HCT116 (cell line): ENCODE data around the gene PTPN2. TPM values are rescaled to one million over a fixed set of nuclear protein-coding genes. Genes with fewer than 3 reads are reported as not detected.

Experiments used
- ATAC-seq: fragments of 200-7000 bp; cut with Tn5 transposase; 2 replicates; pipeline ENCODE4 v1.9.1; 2020; ENCODE audit warnings: mild to moderate bottlenecking, moderate library complexity
- BruUV-seq: library from RNA; stranded (reverse); fragments of 400-500 nt; replicated peaks from 2 replicates; lab custom pipeline; 2021; lab: Mats Ljungman, UMichigan
- CTCF ChIA-PET: fragments of 300-600 bp; sonication (Branson Sonifier 250); formaldehyde crosslinking; loops from one replicate; lab custom pipeline; 2021; ENCODE audit warnings: antibody characterized with exemption; lab: Charles Lee
- POLR2A ChIA-PET: fragments of 300-600, 350-600 bp; sonication (Branson Sonifier 250); formaldehyde crosslinking; loops from one replicate; lab custom pipeline; 2021; ENCODE audit warnings: antibody characterized with exemption; lab: Charles Lee
- RAD21 ChIA-PET, 2 experiments: fragments of 300-600 bp; sonication (Branson Sonifier 250); formaldehyde crosslinking; loops; one replicate each; lab custom pipeline; 2023; ENCODE audit warnings: low total read pairs in 2 of 2; ENCODE audit not compliant: uncharacterized antibody in 2 of 2, unreplicated experiment in 2 of 2, low non-redundant PET in 1 of 2; lab: Charles Lee
- DNase-seq: peaks from one replicate; pipeline ENCODE4 v3.0.0-alpha.2; 2010; ENCODE audit warnings: low read depth, low spot score
- H2AFZ ChIP-seq: fragments of 200-600 bp; shearing (Covaris generic), sonication (generic); 2 replicates; pipeline ENCODE4 v1.6.1; 2017; ENCODE audit warnings: low read depth, mixed run types, mixed read lengths, antibody characterized with exemption, low read length; ENCODE audit not compliant: poor library complexity, severe bottlenecking
- H3K27ac ChIP-seq: 2 replicates; pipeline ENCODE4 v1.5.1; 2012; ENCODE audit warnings: low read depth, low read length
- H3K27me3 ChIP-seq: fragments of 200-600 bp; sonication (generic); 2 replicates; pipeline ENCODE4 v1.6.1; 2016; ENCODE audit warnings: mixed run types, low read length, mixed read lengths; ENCODE audit not compliant: insufficient read depth
- H3K36me3 ChIP-seq, 2 experiments: fragments of 200-500 bp in 1 of 2; fragments of 200-600 bp in 1 of 2; sonication (Bioruptor generic) in 1 of 2; sonication (generic) in 1 of 2; 2 replicates each; pipeline versions ENCODE4 v1.5.1 to v1.6.1; 2014 to 2016; ENCODE audit warnings: low read length in 2 of 2, inconsistent platforms in 1 of 2, mixed read lengths in 1 of 2, mixed run types in 1 of 2; ENCODE audit not compliant: insufficient read depth in 2 of 2, control insufficient read depth in 1 of 2
- H3K4me1 ChIP-seq, 2 experiments: fragments of 200-600 bp in 1 of 2; sonication (generic) in 1 of 2; 2 replicates each; pipeline versions ENCODE4 v1.5.1 to v1.6.1; 2012 to 2017; ENCODE audit warnings: low read length in 2 of 2, inconsistent platforms in 1 of 2, mild to moderate bottlenecking in 1 of 2, mixed read lengths in 1 of 2, mixed run types in 1 of 2, moderate library complexity in 1 of 2; ENCODE audit not compliant: insufficient read depth in 2 of 2, control insufficient read depth in 1 of 2
- H3K4me2 ChIP-seq: fragments of 200-600 bp; sonication (generic); 2 replicates; pipeline ENCODE4 v1.6.1; 2017; ENCODE audit warnings: mixed run types, low read length, mixed read lengths
- H3K4me3 ChIP-seq, 2 experiments: fragments of 200-600 bp in 1 of 2; sonication (generic) in 1 of 2; replicated peaks in 1 of 2; 2 replicates each; pipeline ENCODE4 v1.5.1; 2011 to 2016; ENCODE audit warnings: low read length in 2 of 2, control low read depth in 1 of 2, low read depth in 1 of 2, mild to moderate bottlenecking in 1 of 2, mixed read lengths in 1 of 2, mixed run types in 1 of 2
- H3K79me2 ChIP-seq: fragments of 200-600 bp; sonication (generic); 2 replicates; pipeline ENCODE4 v1.6.1; 2017; ENCODE audit warnings: mild to moderate bottlenecking, mixed run types, low read length, moderate library complexity, mixed read lengths; ENCODE audit not compliant: insufficient read depth
- H3K9ac ChIP-seq: fragments of 200-600 bp; sonication (generic); 2 replicates; pipeline ENCODE4 v1.6.1; 2016; ENCODE audit warnings: low read length, mixed read lengths
- H3K9me2 ChIP-seq: fragments of 200-600 bp; sonication (generic), shearing (Covaris generic); 2 replicates; pipeline ENCODE4 v1.6.1; 2017; ENCODE audit warnings: mixed run types, mild to moderate bottlenecking, moderate library complexity; ENCODE audit not compliant: insufficient read depth
- H3K9me3 ChIP-seq, 2 experiments: fragments of 200-500 bp in 1 of 2; fragments of 200-600 bp in 1 of 2; sonication (Bioruptor generic) in 1 of 2; sonication (generic) in 1 of 2; 2 replicates each; pipeline ENCODE4 v1.6.1; 2014 to 2017; ENCODE audit warnings: low read length in 2 of 2, mixed read lengths in 2 of 2, inconsistent platforms in 1 of 2, low read depth in 1 of 2, mild to moderate bottlenecking in 1 of 2, mixed run types in 1 of 2, moderate library complexity in 1 of 2; ENCODE audit not compliant: control insufficient read depth in 1 of 2, insufficient read depth in 1 of 2
- H4K20me1 ChIP-seq: fragments of 200-600 bp; sonication (generic), shearing (Covaris generic); 2 replicates; pipeline ENCODE4 v1.6.1; 2017; ENCODE audit warnings: mixed run types, mild to moderate bottlenecking, moderate library complexity; ENCODE audit not compliant: insufficient read depth
- CBX3 ChIP-seq: IDR thresholded peaks from 2 replicates; pipeline ENCODE4 v1.6.1; 2012; ENCODE audit warnings: low read depth
- CEBPB ChIP-seq: IDR thresholded peaks from 2 replicates; pipeline ENCODE4 v1.6.1; 2012; ENCODE audit warnings: low read depth
- ELF1 ChIP-seq: IDR thresholded peaks from 2 replicates; pipeline ENCODE4 v1.6.1; 2012; ENCODE audit warnings: low read depth, borderline replicate concordance
- EZH2 ChIP-seq: fragments of 200-600 bp; sonication (generic); IDR thresholded peaks from 2 replicates; pipeline ENCODE4 v1.6.1; 2017; ENCODE audit warnings: antibody characterized with exemption, mixed run types
- EZH2phosphoT487 ChIP-seq: fragments of 200-600 bp; IDR thresholded peaks from 2 replicates; pipeline ENCODE4 v1.6.1; 2018; ENCODE audit warnings: antibody characterized with exemption, borderline replicate concordance
- FOSL1 ChIP-seq: IDR thresholded peaks from 2 replicates; pipeline ENCODE4 v1.6.1; 2012; ENCODE audit warnings: low read depth
- JUND ChIP-seq: IDR thresholded peaks from 2 replicates; pipeline ENCODE4 v1.6.1; 2012
- MAX ChIP-seq: IDR thresholded peaks from 2 replicates; pipeline ENCODE4 v1.6.1; 2012
- RAD21 ChIP-seq: IDR thresholded peaks from 2 replicates; pipeline ENCODE4 v1.6.1; 2012; ENCODE audit warnings: low read depth, mild to moderate bottlenecking
- REST ChIP-seq: IDR thresholded peaks from 2 replicates; pipeline ENCODE4 v1.6.1; 2012; ENCODE audit warnings: low read depth
- SP1 ChIP-seq: IDR thresholded peaks from 2 replicates; pipeline ENCODE4 v1.6.1; 2012; ENCODE audit warnings: low read depth
- ZBTB33 ChIP-seq: IDR thresholded peaks from 2 replicates; pipeline ENCODE4 v1.6.1; 2011; ENCODE audit warnings: mild to moderate bottlenecking, low read length, moderate library complexity; ENCODE audit not compliant: insufficient replicate concordance; ENCODE audit errors: extremely low read depth
- ZFX ChIP-seq: fragments of 450-650 bp; IDR thresholded peaks from 2 replicates; pipeline ENCODE4 v1.6.1; 2017
- ZNF274 ChIP-seq: fragments of 200-500 bp; sonication (Bioruptor generic); IDR thresholded peaks from 2 replicates; pipeline ENCODE4 v1.6.1; 2014; ENCODE audit warnings: mild to moderate bottlenecking, low read depth, low read length, inconsistent platforms
- intact Hi-C: fragments of 100-400 bp; cut with micrococcal nuclease; formaldehyde crosslinking; loops from 2 replicates; pipeline ENCODE4 v1.10.0; 2022
- total RNA-seq: library from RNA; stranded (reverse); gene quantifications from one replicate; pipeline ENCODE4 v1.2.1, GENCODE V29; 2021; ENCODE audit not compliant: unreplicated experiment

The PTPN2 gene
- total RNA-seq, 1 experiment from 2014 or later, result 50.3 TPM

GRCh38 chr18:12862874-12863482, 21.1 kb downstream of the PTPN2 start:
- H3K4me2 ChIP-seq, result peak overlapping the region; percentile 32
- peaks cover 16% of the 10 kb centered on the region; the same call in 1 of the 2 replicates for H4K20me1 ChIP-seq
- H3K36me3 ChIP-seq, result no peaks in the 10 kb centered on the region
- no TSS peak for BruUV-seq
- ChIA-PET POLR2A (interaction anchor here (1.4 kb wide), 1 partner anchor 15 kb away, joined by 4 read pairs; no protein-coding TSS in a partner anchor), CTCF (no interaction called here), RAD21 (no interaction called here)
- H2AFZ ChIP-seq, result no peak overlapping the region
- H3K9ac ChIP-seq, result no peak overlapping the region; the same call in 1 of the 2 replicates
- peaks cover 10 to 15% of the 10 kb centered on the region in 2 experiments for H3K4me1 ChIP-seq
- H3K79me2 ChIP-seq, result peaks cover 91% of the 10 kb centered on the region
- H3K27me3 ChIP-seq, result no peaks in the 10 kb centered on the region
- no peak overlapping the region for H3K4me3 ChIP-seq
- no peak overlapping the region for H3K27ac ChIP-seq
- no peaks in the 10 kb centered on the region for H3K9me3 ChIP-seq
- H3K9me2 ChIP-seq, result no peaks in the 10 kb centered on the region
- no peak for ATAC-seq
- TF ChIP-seq CBX3 (no peak), ZBTB33 (no peak), EZH2phosphoT487 (no peak), SP1 (no peak), ZNF274 (no peak), FOSL1 (no peak), JUND (no peak), ELF1 (no peak), EZH2 (no peak), ZFX (no peak), MAX (no peak), CEBPB (no peak), REST (no peak), RAD21 (no peak)
- no peak for DNase-seq
- intact Hi-C loops, result no loop called here
